Measurements from ENCODE around the gene PLXNB2.

- no peak for TF ChIP-seq PRDM6 (tag by site-specific recombination; IDR thresholded peaks at IDR 0.05)
- no peak for TF ChIP-seq CTCF (tag by site-specific recombination; IDR thresholded peaks at IDR 0.05)
Measured at GRCh38 chr22:50289942-50290630, 17.4 kb downstream of the PLXNB2 start.

All from HEK293 (cell line).